K562 (cell line): ENCODE measurements around the gene COL23A1. TPM values are rescaled to one million over a fixed set of nuclear protein-coding genes. Genes with fewer than 3 reads are reported as not detected.

ENCODE experiments used
- ATAC-seq: fragments of 200-7000 bp; cut with Tn5 transposase; 3 replicates; pipeline ENCODE4 v1.9.1; 2020; ENCODE audit warnings: moderate library complexity
- BruUV-seq: library from RNA; stranded (reverse); fragments of 400-500 nt; replicated peaks from 2 replicates; lab custom pipeline; 2021; lab: Mats Ljungman, UMichigan
- CTCF ChIA-PET: fragments of 300-600 bp; formaldehyde crosslinking; extraction: SDS; loops from one replicate; lab custom pipeline; 2021; ENCODE audit warnings: low intra/inter-chr PET ratio; lab: Yijun Ruan, JAX
- POLR2A ChIA-PET: fragments of 300-600, 350-650 bp; sonication (Branson Sonifier 250); formaldehyde crosslinking; extraction: SDS; loops from one replicate; lab custom pipeline; 2021; ENCODE audit warnings: antibody characterized with exemption, inconsistent platforms; lab: Yijun Ruan, JAX
- DNase-seq, 4 experiments: peaks; one replicate each; pipeline versions ENCODE4 v3.0.0 to v3.0.0-alpha.2; 2011 to 2018; ENCODE audit warnings: low spot score in 3 of 4, mixed read lengths in 3 of 4; ENCODE audit errors: extremely low read depth in 1 of 4
- FAIRE-seq: peaks from 2 replicates; lab custom pipeline; 2011; peaks lifted over from hg19 to GRCh38; lab: Jason Lieb, UNC
- H2AFZ ChIP-seq: 2 replicates; pipeline ENCODE4 v1.6.0; 2011; ENCODE audit warnings: low read depth, low read length, control low read depth, inconsistent platforms
- H3K27ac ChIP-seq: fragments of 200-600 bp; 3 replicates; pipeline ENCODE4 v1.8.0; 2011; ENCODE audit warnings: low read depth, mild to moderate bottlenecking, control low read depth, inconsistent platforms, low read length, moderate library complexity, mixed read lengths; ENCODE audit errors: extremely low read depth
- H3K27me3 ChIP-seq, 2 experiments: fragments of 300-600 bp in 1 of 2; 2 replicates in 1 of 2; 3 replicates in 1 of 2; pipeline versions ENCODE4 v1.6.0 to v1.8.0; 2011; ENCODE audit warnings: inconsistent platforms in 2 of 2, low read length in 2 of 2, mild to moderate bottlenecking in 1 of 2, mixed read lengths in 1 of 2, moderate library complexity in 1 of 2; ENCODE audit not compliant: control insufficient read depth in 2 of 2, insufficient read depth in 2 of 2
- H3K36me3 ChIP-seq: fragments of 300-600 bp; 3 replicates; pipeline ENCODE4 v1.8.0; 2011; ENCODE audit warnings: mild to moderate bottlenecking, low read length, inconsistent platforms; ENCODE audit not compliant: control insufficient read depth, insufficient read depth
- H3K4me1 ChIP-seq, 2 experiments: fragments of 200-600 bp in 1 of 2; replicated peaks in 1 of 2; 2 replicates in 1 of 2; 3 replicates in 1 of 2; pipeline versions ENCODE4 v1.5.1 to v1.8.0; 2011; ENCODE audit warnings: inconsistent platforms in 2 of 2, low read length in 2 of 2, mild to moderate bottlenecking in 1 of 2, mixed read lengths in 1 of 2, moderate library complexity in 1 of 2; ENCODE audit not compliant: control insufficient read depth in 2 of 2, insufficient read depth in 2 of 2
- H3K4me2 ChIP-seq: 2 replicates; pipeline ENCODE4 v1.6.1; 2011; ENCODE audit warnings: low read length, control low read depth, inconsistent platforms, mixed read lengths; ENCODE audit not compliant: insufficient read depth
- H3K4me3 ChIP-seq: fragments of 200-600 bp; sonication (generic), shearing (Covaris generic); 2 replicates; pipeline ENCODE4 v1.5.1; 2016; ENCODE audit warnings: control low read depth, inconsistent platforms
- H3K79me2 ChIP-seq: fragments of 200-600 bp; 3 replicates; pipeline ENCODE4 v1.8.0; 2011; ENCODE audit warnings: low read length, inconsistent platforms; ENCODE audit not compliant: control insufficient read depth, insufficient read depth
- H3K9ac ChIP-seq, 2 experiments: 2 replicates each; pipeline versions ENCODE4 v1.6.0 to v1.6.1; 2011; ENCODE audit warnings: low read depth in 2 of 2, low read length in 2 of 2, control low read depth in 1 of 2, inconsistent platforms in 1 of 2, mild to moderate bottlenecking in 1 of 2, mixed read lengths in 1 of 2; ENCODE audit not compliant: insufficient read depth in 1 of 2
- H3K9me1 ChIP-seq: one replicate; pipeline ENCODE4 v1.6.0; 2011; ENCODE audit warnings: inconsistent platforms, mild to moderate bottlenecking, low read length, moderate library complexity; ENCODE audit not compliant: control insufficient read depth, insufficient read depth
- H3K9me3 ChIP-seq: replicated peaks from 2 replicates; pipeline ENCODE4 v1.5.1; 2011; ENCODE audit warnings: low read depth, low read length, inconsistent platforms; ENCODE audit not compliant: control insufficient read depth, insufficient read depth
- H4K20me1 ChIP-seq: replicated peaks from 2 replicates; pipeline ENCODE4 v1.6.1; 2011; ENCODE audit warnings: low read length, inconsistent platforms, mixed read lengths; ENCODE audit not compliant: control insufficient read depth, insufficient read depth
- ELF1 ChIP-seq: fragments of 200-800 bp; sonication (Bioruptor generic); IDR thresholded peaks from 2 replicates; pipeline ENCODE4 v1.6.1; 2016; ENCODE audit warnings: missing genetic modification characterization, missing compliant biosample characterization
- TAF9B ChIP-seq: fragments of 450-650 bp; IDR thresholded peaks from 2 replicates; pipeline ENCODE4 v1.6.1; 2018; ENCODE audit warnings: mild to moderate bottlenecking; ENCODE audit not compliant: partially characterized antibody
- ZNF184 ChIP-seq: sonication (generic); formaldehyde crosslinking; IDR thresholded peaks from 2 replicates; pipeline ENCODE4 v1.5.0; 2020; ENCODE audit warnings: missing genetic modification reagents
- WGBS: fragments of 100-300 bp; shearing (Covaris generic); methylation state at CpG from one replicate; pipeline ENCODE4 v1.1.6; 2016; ENCODE audit warnings: low coverage, mixed read lengths; ENCODE audit not compliant: insufficient coverage; ENCODE audit errors: missing lambda C conversion rate; 5-methylcytosine and 5-hydroxymethylcytosine counted together
- in situ Hi-C: fragments of 300-500 bp; cut with MboI; formaldehyde crosslinking; loops from 4 replicates; pipeline ENCODE4 v1.15.0; 2018; ENCODE audit warnings: inconsistent platforms, mixed read lengths
- intact Hi-C: fragments of 100-400 bp; cut with micrococcal nuclease; formaldehyde crosslinking; loops from 2 replicates; pipeline ENCODE4 v1.14.2; 2022
- polyA plus RNA-seq, 8 experiments: library from polyadenylated mRNA; depleted of rRNA in 4 of 8; stranded (reverse) in 5 of 8; unstranded in 3 of 8; fragments of >200 nt; fragmentation: Nextera tagmentation in 2 of 8; fragmentation: Illumina TruSeq in 1 of 8; extraction: Ambion mirVana in 2 of 8; extraction: Trizol in 1 of 8; gene quantifications; 2 replicates each; pipeline versions ENCODE4 v1.2.1 to v1.2.3, GENCODE V29; 2011 to 2014; ENCODE audit warnings: inconsistent platforms in 1 of 8, missing spikeins in 1 of 8
- total RNA-seq, 7 experiments: library from RNA; depleted of rRNA in 6 of 7; stranded (reverse); fragments of >200 nt in 6 of 7; fragmentation: Illumina TruSeq in 2 of 7; extraction: Trizol in 2 of 7; gene quantifications; 2 replicates each; pipeline versions ENCODE4 v1.2.1 to v1.2.3, GENCODE V29; 2011 to 2021; ENCODE audit warnings: low replicate concordance in 1 of 7
- TF ChIP-seq, protein P1 (sequence below): fragments of 450-650 bp; IDR thresholded peaks from 2 replicates; pipeline ENCODE4 v1.6.1; 2016; ENCODE audit warnings: low read depth, mild to moderate bottlenecking, moderate library complexity
- TF ChIP-seq, protein P2 (sequence below), 2 experiments: fragments of 450-650 bp; formaldehyde crosslinking in 1 of 2; IDR thresholded peaks; 2 replicates each; pipeline versions ENCODE4 v1.4.0 to v1.6.1; 2014 to 2020; ENCODE audit warnings: mild to moderate bottlenecking in 2 of 2, borderline replicate concordance in 1 of 2, low read depth in 1 of 2
- TF ChIP-seq, protein P3 (sequence below): sonication (generic); formaldehyde crosslinking; IDR thresholded peaks from 2 replicates; pipeline ENCODE4 v1.8.1; 2022; ENCODE audit warnings: missing genetic modification reagents

The COL23A1 gene
- total and polyA plus RNA-seq, 9 of the 15 experiments (the other 6 are each of a cell fraction or from before 2014, with no cell fraction given): 0.09 TPM; not detected in 8

DNA sequence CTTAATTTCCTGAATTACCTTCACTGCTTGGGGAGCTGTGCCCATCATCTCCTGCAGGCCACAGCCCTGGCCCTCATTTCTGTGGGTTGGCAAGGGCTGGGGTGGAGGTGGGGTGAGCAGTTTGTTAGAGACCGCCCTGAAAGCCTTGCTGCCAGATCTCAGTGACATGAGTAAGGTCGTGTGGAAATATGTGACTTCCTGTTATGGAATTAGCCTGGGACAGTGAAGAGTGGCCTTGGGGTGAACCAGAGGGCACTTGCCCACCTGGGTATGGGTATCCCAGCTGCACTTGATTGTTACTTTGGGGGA is 388.3 kb downstream of the COL23A1 start:
- peaks cover 20% of the 10 kb centered on the region for H4K20me1 ChIP-seq
- peaks cover 39% of the 10 kb centered on the region for H3K79me2 ChIP-seq
- no peak overlapping the region for H3K27ac ChIP-seq
- H3K4me1 ChIP-seq: peaks cover 11% of the 10 kb centered on the region in 2 experiments; a peak in 4 of 5 replicates
- DNase-seq (peak in 1 of 4 experiments; percentile 5), ATAC-seq (no peak), FAIRE-seq (no peak)
- in situ Hi-C loops (no loop called here), intact Hi-C loops (no loop called here)
- TF ChIP-seq, protein P1, sequence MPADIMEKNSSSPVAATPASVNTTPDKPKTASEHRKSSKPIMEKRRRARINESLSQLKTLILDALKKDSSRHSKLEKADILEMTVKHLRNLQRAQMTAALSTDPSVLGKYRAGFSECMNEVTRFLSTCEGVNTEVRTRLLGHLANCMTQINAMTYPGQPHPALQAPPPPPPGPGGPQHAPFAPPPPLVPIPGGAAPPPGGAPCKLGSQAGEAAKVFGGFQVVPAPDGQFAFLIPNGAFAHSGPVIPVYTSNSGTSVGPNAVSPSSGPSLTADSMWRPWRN: no peak
- TF ChIP-seq, protein P2, sequence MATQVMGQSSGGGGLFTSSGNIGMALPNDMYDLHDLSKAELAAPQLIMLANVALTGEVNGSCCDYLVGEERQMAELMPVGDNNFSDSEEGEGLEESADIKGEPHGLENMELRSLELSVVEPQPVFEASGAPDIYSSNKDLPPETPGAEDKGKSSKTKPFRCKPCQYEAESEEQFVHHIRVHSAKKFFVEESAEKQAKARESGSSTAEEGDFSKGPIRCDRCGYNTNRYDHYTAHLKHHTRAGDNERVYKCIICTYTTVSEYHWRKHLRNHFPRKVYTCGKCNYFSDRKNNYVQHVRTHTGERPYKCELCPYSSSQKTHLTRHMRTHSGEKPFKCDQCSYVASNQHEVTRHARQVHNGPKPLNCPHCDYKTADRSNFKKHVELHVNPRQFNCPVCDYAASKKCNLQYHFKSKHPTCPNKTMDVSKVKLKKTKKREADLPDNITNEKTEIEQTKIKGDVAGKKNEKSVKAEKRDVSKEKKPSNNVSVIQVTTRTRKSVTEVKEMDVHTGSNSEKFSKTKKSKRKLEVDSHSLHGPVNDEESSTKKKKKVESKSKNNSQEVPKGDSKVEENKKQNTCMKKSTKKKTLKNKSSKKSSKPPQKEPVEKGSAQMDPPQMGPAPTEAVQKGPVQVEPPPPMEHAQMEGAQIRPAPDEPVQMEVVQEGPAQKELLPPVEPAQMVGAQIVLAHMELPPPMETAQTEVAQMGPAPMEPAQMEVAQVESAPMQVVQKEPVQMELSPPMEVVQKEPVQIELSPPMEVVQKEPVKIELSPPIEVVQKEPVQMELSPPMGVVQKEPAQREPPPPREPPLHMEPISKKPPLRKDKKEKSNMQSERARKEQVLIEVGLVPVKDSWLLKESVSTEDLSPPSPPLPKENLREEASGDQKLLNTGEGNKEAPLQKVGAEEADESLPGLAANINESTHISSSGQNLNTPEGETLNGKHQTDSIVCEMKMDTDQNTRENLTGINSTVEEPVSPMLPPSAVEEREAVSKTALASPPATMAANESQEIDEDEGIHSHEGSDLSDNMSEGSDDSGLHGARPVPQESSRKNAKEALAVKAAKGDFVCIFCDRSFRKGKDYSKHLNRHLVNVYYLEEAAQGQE (IDR thresholded peaks at IDR 0.05; ENCODE audit: borderline replicate concordance): no peak
- TF ChIP-seq, protein P2 (CRISPR knock-in tag; IDR thresholded peaks at IDR 0.05; ENCODE audit: low read depth): no peak
- TF ChIP-seq ELF1: no peak
- TF ChIP-seq, protein P3, sequence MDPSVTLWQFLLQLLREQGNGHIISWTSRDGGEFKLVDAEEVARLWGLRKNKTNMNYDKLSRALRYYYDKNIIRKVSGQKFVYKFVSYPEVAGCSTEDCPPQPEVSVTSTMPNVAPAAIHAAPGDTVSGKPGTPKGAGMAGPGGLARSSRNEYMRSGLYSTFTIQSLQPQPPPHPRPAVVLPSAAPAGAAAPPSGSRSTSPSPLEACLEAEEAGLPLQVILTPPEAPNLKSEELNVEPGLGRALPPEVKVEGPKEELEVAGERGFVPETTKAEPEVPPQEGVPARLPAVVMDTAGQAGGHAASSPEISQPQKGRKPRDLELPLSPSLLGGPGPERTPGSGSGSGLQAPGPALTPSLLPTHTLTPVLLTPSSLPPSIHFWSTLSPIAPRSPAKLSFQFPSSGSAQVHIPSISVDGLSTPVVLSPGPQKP (CRISPR knock-in tag): no peak
- TF ChIP-seq TAF9B: no peak
- no peak for TF ChIP-seq ZNF184 (CRISPR knock-in tag)
- H3K4me3 ChIP-seq: no peak overlapping the region
- no peak overlapping the region for H2AFZ ChIP-seq
- H3K9me1 ChIP-seq: peaks cover under 1% of the 10 kb centered on the region
- BruUV-seq: no TSS peak
- ChIA-PET POLR2A (interaction anchor here (0.7 kb wide), 1 partner anchor 482 kb away, joined by 3 read pairs; no protein-coding TSS in a partner anchor), CTCF (no interaction called here)
- H3K4me2 ChIP-seq: no peak overlapping the region
- peak overlapping the region in 1 of 2 experiments; percentile 45; a peak in 1 of 4 replicates for H3K9ac ChIP-seq
- 49% methylated on average over 2 of the region's 2 CpGs for WGBS
- H3K9me3 ChIP-seq: no peaks in the 10 kb centered on the region
- H3K36me3 ChIP-seq: peaks cover 17% of the 10 kb centered on the region
- no peaks in the 10 kb centered on the region for H3K27me3 ChIP-seq
